ENCODE measurements around the gene RBP3. TPM values are rescaled to one million over a fixed set of nuclear protein-coding genes. Genes with fewer than 3 reads are reported as not detected.

RBP3 gene
- not detected in 2 replicates for total RNA-seq

GRCh38 chr10:47348138-47348651 is at the start of gene RBP3:
Gene RBP3, plus strand, starts transcription at chr10:47348363. Its CDS starts 122 bp downstream, at chr10:47348485.

DNA sequence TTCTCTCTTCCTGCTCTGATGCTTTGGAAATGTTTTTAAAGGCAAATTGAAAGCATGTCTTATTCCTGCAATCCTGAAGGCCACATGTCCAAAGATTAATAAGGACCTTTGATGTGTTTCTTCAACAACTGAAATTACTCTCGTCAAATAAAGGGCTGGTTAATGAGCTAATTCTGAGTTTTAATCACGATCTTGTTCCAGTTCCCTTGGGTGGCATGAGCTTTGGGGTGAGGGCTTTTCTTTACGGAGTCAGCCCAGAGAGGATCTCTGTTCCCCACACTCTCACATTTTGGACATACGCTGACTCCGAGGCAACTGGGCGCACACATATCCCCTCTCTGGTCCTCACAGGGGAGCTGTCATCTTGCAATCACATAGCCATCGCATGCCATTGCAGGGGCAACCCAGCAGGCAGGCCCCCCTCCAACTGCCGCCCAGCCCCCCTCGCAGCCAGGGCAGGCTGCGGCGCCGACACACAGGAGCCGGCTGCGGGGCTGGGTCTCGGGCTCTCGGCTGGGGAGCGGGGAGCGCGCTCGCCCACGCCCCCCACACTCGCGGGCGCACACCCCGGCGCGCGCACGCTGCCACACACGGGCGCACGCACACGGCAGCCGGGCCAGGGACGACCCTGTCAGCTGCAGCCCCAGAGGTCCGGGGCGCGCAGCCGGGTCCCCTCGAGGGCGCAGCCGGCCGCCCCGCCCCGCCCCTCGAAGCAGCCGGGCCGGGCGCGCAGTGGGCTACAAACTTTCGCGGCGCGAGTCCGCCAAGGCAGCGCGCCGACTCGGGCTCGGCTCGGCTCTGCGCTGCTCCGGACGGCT is 48.3 kb upstream of the RBP3 start, which contains the start of gene GDF10:
Gene GDF10, plus strand, starts transcription at position 587 of the 818 bp plus-strand sequence. CDS start 455 bp downstream, outside the sequence.

DNA sequence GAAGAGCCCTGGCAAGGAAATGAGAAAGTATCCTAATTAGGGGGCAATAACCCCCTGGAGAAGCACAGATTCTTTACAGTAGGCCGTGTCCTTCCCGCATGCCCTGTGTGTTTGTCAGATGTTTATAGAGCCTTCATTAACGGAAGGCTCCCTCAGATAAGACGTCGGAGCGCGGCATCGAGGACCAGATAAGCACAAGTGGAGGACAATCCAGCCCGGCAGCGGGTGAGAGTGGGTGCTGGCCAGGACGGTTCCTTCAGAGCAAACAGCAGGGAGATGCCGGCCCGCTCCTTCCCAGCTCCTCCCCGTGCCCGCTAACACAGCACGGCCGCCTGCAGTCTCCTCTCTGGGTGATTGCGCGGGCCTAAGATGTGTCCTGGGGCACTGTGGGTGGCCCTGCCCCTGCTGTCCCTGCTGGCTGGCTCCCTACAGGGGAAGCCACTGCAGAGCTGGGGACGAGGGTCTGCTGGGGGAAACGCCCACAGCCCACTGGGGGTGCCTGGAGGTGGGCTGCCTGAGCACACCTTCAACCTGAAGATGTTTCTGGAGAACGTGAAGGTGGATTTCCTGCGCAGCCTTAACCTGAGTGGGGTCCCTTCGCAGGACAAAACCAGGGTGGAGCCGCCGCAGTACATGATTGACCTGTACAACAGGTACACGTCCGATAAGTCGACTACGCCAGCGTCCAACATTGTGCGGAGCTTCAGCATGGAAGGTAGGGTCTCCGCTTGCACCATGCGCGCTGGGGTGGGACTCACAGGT is 25.7 kb upstream of the RBP3 start, which contains the start of gene GDF2:
Gene GDF2, plus strand, starts transcription at position 155 of the 762 bp plus-strand sequence. Its CDS starts 215 bp downstream, at position 370.

DNA sequence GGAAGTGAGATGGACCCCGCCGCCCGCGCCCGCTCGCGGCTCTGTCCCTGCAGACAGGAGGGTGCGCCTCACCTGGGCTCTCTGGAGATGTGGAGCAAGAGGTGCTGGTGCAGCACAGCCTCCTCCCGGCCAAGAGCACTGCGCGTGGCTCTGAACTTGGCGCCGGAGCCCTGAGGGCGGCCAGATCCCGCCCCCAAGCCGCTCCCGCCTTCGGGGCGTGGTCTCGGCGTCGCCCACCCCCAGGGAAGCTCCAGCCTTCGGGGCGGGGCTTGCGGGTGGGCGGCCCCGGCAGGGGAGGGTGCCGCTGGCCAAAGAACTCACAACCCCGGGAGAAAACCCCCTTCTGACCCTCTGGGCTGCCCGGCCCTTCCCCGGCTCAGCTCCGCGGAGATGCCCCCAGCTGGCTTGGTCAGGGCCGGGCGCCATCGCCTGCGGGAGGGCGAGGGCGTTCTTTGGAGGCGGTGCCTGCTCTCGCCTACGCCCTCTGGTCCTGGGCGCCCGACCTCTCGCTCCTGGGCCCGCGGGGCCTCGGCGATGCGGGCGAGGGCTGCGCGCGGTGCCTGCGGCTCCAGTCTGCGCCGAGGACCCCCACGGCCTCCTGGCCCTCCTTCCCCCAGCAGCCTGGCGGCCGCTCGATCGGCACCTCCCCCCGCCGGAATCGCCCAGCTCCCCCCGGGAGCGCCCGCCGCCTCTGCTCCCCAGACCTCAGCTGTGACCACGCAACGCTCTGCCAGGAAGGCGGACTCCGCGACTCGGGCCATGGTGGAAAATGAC is 36.2 kb downstream of the RBP3 start, which contains the start of gene ZNF488:
Gene ZNF488, minus strand, starts transcription at position 146 of the 774 bp plus-strand sequence. CDS start 15,464 bp downstream, outside the sequence.

Other genes with a start within 250 kb of the RBP3 start
- not detected in 2 replicates for gene GDF10, start 48.2 kb upstream of the RBP3 start, total RNA-seq
- gene GDF2, start 25.9 kb upstream of the RBP3 start, total RNA-seq: not detected in 2 replicates
- 2.7 and 5.0 TPM in 2 replicates for gene ZNF488, start 35.9 kb downstream of the RBP3 start, total RNA-seq
- gene ANXA8, start 135.8 kb downstream of the RBP3 start, total RNA-seq: 734 and 768 TPM in 2 replicates
- 9.0 TPM in 1 of 2 replicates, not detected in the other for gene FAM25G, start 143.3 kb downstream of the RBP3 start, total RNA-seq
- gene AGAP9, start 175.3 kb downstream of the RBP3 start, total RNA-seq: 3.5 and 11.4 TPM in 2 replicates

Data from placental epithelial cell (primary cell).